ENCODE data around the gene UBE3C.
"Not testable (repeated sequence)": the region's sequence is repeated elsewhere in the genome, so short reads cannot be mapped to it uniquely, and the experiment has no call there.

Gene UBE3C

DNA sequence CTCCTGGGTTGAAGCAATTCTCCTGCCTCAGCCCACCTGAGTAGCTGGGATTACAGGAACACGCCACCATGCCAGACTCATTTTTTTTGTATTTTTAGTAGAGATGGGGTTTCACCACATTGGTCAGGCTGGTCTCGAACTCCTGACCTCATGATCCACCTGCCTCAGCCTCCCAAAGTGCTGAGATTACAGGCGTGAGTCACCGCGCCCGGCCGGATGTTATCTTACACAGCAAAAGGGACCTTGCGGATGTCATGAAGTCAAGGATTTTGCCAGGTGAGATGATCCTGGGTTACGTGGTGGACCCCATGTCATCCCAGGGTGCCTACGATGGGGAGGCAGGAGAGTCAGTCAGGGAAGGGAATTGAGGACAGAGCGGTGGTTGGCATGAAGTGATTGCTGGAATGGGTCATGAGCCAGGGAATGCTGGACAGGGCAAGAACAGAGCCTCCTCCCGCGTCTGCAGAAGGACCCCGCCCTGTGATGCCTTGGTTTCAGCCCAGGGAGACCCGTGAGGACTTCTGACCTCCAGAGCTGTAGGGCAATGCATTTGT is 8.7 kb upstream of the UBE3C start:
- no peak overlapping the region for H3K4me2 ChIP-seq (ENCODE audit: low read length)
- H4K20me1 ChIP-seq (ENCODE audit: insufficient read depth, low read length), result no peaks in the 10 kb centered on the region
- H3K27me3 ChIP-seq (ENCODE audit: low read depth, low read length), result no peaks in the 10 kb centered on the region
- no peaks in the 10 kb centered on the region for H3K36me3 ChIP-seq (replicated peaks; ENCODE audit: low read depth, low read length)
- H3K4me1 ChIP-seq (ENCODE audit: low read length), result no peaks in the 10 kb centered on the region
- H3K4me3 ChIP-seq (ENCODE audit: low read length), result no peak overlapping the region
- no peak overlapping the region for H3K9ac ChIP-seq (ENCODE audit: low read length)
- H3K27ac ChIP-seq (ENCODE audit: low read length), result no peak overlapping the region
- TF ChIP-seq EZH2phosphoT487 (IDR thresholded peaks at IDR 0.05; ENCODE audit: low read depth), result no peak
- TF ChIP-seq, protein P1, sequence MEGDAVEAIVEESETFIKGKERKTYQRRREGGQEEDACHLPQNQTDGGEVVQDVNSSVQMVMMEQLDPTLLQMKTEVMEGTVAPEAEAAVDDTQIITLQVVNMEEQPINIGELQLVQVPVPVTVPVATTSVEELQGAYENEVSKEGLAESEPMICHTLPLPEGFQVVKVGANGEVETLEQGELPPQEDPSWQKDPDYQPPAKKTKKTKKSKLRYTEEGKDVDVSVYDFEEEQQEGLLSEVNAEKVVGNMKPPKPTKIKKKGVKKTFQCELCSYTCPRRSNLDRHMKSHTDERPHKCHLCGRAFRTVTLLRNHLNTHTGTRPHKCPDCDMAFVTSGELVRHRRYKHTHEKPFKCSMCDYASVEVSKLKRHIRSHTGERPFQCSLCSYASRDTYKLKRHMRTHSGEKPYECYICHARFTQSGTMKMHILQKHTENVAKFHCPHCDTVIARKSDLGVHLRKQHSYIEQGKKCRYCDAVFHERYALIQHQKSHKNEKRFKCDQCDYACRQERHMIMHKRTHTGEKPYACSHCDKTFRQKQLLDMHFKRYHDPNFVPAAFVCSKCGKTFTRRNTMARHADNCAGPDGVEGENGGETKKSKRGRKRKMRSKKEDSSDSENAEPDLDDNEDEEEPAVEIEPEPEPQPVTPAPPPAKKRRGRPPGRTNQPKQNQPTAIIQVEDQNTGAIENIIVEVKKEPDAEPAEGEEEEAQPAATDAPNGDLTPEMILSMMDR (IDR thresholded peaks at IDR 0.05; ENCODE audit: low read depth, low read length), result no peak
- no peaks in the 10 kb centered on the region for H3K79me2 ChIP-seq (ENCODE audit: low read length)
- H3K9me3 ChIP-seq (ENCODE audit: insufficient read depth, low read length), result no peaks in the 10 kb centered on the region
- no peak overlapping the region for H2AFZ ChIP-seq (ENCODE audit: low read depth, low read length)

DNA sequence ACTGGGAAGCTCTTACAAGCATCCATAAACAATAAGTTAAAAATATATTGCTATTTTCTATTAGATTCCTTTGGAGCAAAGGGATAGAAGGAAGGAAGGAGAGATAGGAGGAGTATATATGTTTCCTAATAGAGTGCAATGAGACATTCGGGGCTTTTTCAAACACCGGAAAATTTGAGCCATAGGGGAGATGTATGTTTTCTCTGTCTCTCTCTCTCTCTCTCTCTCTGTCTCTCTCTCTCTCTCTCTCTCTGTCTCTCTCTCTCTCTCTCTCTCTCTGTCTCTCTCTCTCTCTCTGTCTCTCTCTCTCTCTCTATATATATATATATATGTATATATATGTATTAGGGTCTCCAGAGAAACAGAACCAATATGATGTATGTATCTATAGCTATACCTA is 7.9 kb upstream of the UBE3C start:
- not testable (repeated sequence) for H3K79me2 ChIP-seq (ENCODE audit: low read length); H4K20me1 ChIP-seq (ENCODE audit: insufficient read depth, low read length); H3K9ac ChIP-seq (ENCODE audit: low read length); H3K4me1 ChIP-seq (ENCODE audit: low read length); H3K4me3 ChIP-seq (ENCODE audit: low read length); H3K27ac ChIP-seq (ENCODE audit: low read length); H3K9me3 ChIP-seq (ENCODE audit: insufficient read depth, low read length); H3K27me3 ChIP-seq (ENCODE audit: low read depth, low read length); H3K4me2 ChIP-seq (ENCODE audit: low read length); H2AFZ ChIP-seq (ENCODE audit: low read depth, low read length); H3K36me3 ChIP-seq (replicated peaks; ENCODE audit: low read depth, low read length)

DNA sequence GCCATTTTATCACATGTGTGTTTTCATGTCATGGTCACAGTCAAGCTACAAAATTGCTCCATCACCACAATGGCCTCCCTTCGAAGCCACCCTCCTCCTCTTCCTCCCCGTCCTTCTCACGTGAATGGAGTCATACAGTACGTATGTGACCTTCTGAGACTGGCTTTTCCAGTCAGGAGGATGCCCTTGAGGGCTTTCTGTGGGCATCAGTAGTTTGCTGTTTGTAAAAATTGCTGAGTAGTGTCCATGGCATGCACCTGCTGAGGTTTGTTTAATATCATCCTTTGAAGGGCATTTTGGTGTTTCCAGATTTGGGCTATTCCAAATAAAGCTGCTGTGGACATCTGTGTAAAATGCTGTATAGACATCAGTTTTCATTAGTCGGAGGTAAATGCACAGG is 5.9 kb upstream of the UBE3C start:
- Histone ChIP-seq H3K36me3 (replicated peaks; ENCODE audit: low read depth, low read length) (no peaks in the 10 kb centered on the region), H2AFZ (ENCODE audit: low read depth, low read length) (no peak overlapping the region), H3K4me2 (ENCODE audit: low read length) (no peak overlapping the region), H4K20me1 (ENCODE audit: insufficient read depth, low read length) (no peaks in the 10 kb centered on the region), H3K9ac (ENCODE audit: low read length) (no peak overlapping the region), H3K27ac (ENCODE audit: low read length) (no peak overlapping the region), H3K4me3 (ENCODE audit: low read length) (no peak overlapping the region), H3K9me3 (ENCODE audit: insufficient read depth, low read length) (no peaks in the 10 kb centered on the region), H3K4me1 (ENCODE audit: low read length) (peaks cover 9% of the 10 kb centered on the region), H3K27me3 (ENCODE audit: low read depth, low read length) (no peaks in the 10 kb centered on the region), H3K79me2 (ENCODE audit: low read length) (no peaks in the 10 kb centered on the region)
- TF ChIP-seq, protein P1 (IDR thresholded peaks at IDR 0.05; ENCODE audit: low read depth, low read length), result no peak
- TF ChIP-seq EZH2phosphoT487 (IDR thresholded peaks at IDR 0.05; ENCODE audit: low read depth), result no peak

DNA sequence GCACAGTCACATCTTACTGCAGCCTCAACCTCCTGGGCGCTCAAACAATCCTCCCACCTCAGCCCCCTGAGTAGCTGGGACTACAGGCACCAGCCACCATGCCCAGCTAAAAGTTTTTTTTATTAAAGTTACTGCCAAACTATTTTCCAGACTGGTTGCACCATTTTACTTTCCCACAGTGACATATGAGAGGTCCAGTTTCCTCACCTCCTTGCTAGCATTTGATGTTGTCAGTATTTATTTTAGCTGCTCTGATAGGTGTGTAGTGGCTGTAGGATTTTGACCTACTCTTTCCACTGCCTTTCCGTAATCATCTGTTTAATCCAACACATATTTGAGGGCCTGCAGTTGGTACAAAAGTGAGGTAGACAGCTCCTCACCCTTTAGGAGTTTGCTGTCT is 5.4 kb upstream of the UBE3C start:
- H3K4me3 ChIP-seq (ENCODE audit: low read length), result no peak overlapping the region

More for the DNA sequence above, 5.4 kb upstream of the UBE3C start:
- no peaks in the 10 kb centered on the region for H3K9me3 ChIP-seq (ENCODE audit: insufficient read depth, low read length)
- no peak overlapping the region for H2AFZ ChIP-seq (ENCODE audit: low read depth, low read length)
- H3K4me2 ChIP-seq (ENCODE audit: low read length), result no peak overlapping the region
- no peak overlapping the region for H3K9ac ChIP-seq (ENCODE audit: low read length)
- peaks cover 12% of the 10 kb centered on the region for H3K4me1 ChIP-seq (ENCODE audit: low read length)
- no peaks in the 10 kb centered on the region for H4K20me1 ChIP-seq (ENCODE audit: insufficient read depth, low read length)
- no peaks in the 10 kb centered on the region for H3K79me2 ChIP-seq (ENCODE audit: low read length)
- no peaks in the 10 kb centered on the region for H3K36me3 ChIP-seq (replicated peaks; ENCODE audit: low read depth, low read length)
- no peak overlapping the region for H3K27ac ChIP-seq (ENCODE audit: low read length)
- TF ChIP-seq, protein P1 (IDR thresholded peaks at IDR 0.05; ENCODE audit: low read depth, low read length), result no peak
- no peak for TF ChIP-seq EZH2phosphoT487 (IDR thresholded peaks at IDR 0.05; ENCODE audit: low read depth)
- no peaks in the 10 kb centered on the region for H3K27me3 ChIP-seq (ENCODE audit: low read depth, low read length)
